GM12878 (cell line): ENCODE measurements around the gene MAFF. TPM values are rescaled to one million over a fixed set of nuclear protein-coding genes. Genes with fewer than 3 reads are reported as not detected.

Experiments used
- BRCA1 ChIP-seq: IDR thresholded peaks from 2 replicates; pipeline ENCODE4 v1.6.1; 2011; ENCODE audit warnings: low read depth, low read length, improper control_type of control experiment
- CBX3 ChIP-seq: fragments of 200-600 bp; sonication (generic); IDR thresholded peaks from 2 replicates; pipeline ENCODE4 v1.6.1; 2016; ENCODE audit warnings: low read depth, borderline replicate concordance
- CHD4 ChIP-seq: fragments of 200-600 bp; sonication (generic); IDR thresholded peaks from 2 replicates; pipeline ENCODE4 v1.6.1; 2016; ENCODE audit warnings: mild to moderate bottlenecking
- ETV6 ChIP-seq, 2 experiments: fragments of 450-650 bp in 1 of 2; IDR thresholded peaks in 1 of 2; conservative IDR thresholded peaks in 1 of 2; 2 replicates each; pipeline ENCODE4 v1.6.1; 2014; ENCODE audit warnings: antibody characterized with exemption in 1 of 2, borderline replicate concordance in 1 of 2, low read depth in 1 of 2, mild to moderate bottlenecking in 1 of 2, moderate library complexity in 1 of 2
- IKZF1 ChIP-seq: fragments of 450-650 bp; conservative IDR thresholded peaks from 2 replicates; pipeline ENCODE4 v1.6.1; 2017; ENCODE audit warnings: antibody characterized with exemption, mild to moderate bottlenecking
- IKZF2 ChIP-seq, 2 experiments: fragments of 450-650 bp; IDR thresholded peaks; 2 replicates each; pipeline ENCODE4 v1.6.1; 2017; ENCODE audit warnings: mild to moderate bottlenecking in 2 of 2, moderate library complexity in 2 of 2
- JUNB ChIP-seq: IDR thresholded peaks from 2 replicates; pipeline ENCODE4 v1.6.1; 2016; ENCODE audit warnings: antibody characterized with exemption, mild to moderate bottlenecking
- JUND ChIP-seq: IDR thresholded peaks from 2 replicates; pipeline ENCODE4 v1.6.1; 2012; ENCODE audit warnings: low read depth, mild to moderate bottlenecking, low read length, improper control_type of control experiment, moderate library complexity
- NBN ChIP-seq: fragments of 450-650 bp; IDR thresholded peaks from 2 replicates; pipeline ENCODE4 v1.6.1; 2016
- NFXL1 ChIP-seq: fragments of 450-650 bp; IDR thresholded peaks from 2 replicates; pipeline ENCODE4 v1.6.1; 2017; ENCODE audit warnings: antibody characterized with exemption, mild to moderate bottlenecking, borderline replicate concordance
- PAX8 ChIP-seq: fragments of 450-650 bp; IDR thresholded peaks from 2 replicates; pipeline ENCODE4 v1.6.1; 2017; ENCODE audit warnings: mild to moderate bottlenecking, moderate library complexity
- RAD51 ChIP-seq: fragments of 450-650 bp; IDR thresholded peaks from 2 replicates; pipeline ENCODE4 v1.6.1; 2016; ENCODE audit warnings: moderate library complexity, mild to moderate bottlenecking, inconsistent platforms
- RFX5 ChIP-seq: IDR thresholded peaks from 2 replicates; pipeline ENCODE4 v1.6.1; 2011; ENCODE audit warnings: low read depth, low read length, improper control_type of control experiment
- SREBF1 ChIP-seq: IDR thresholded peaks from 2 replicates; pipeline ENCODE4 v1.6.1; 2012; ENCODE audit warnings: mild to moderate bottlenecking, low read length
- STAT3 ChIP-seq: IDR thresholded peaks from 2 replicates; pipeline ENCODE4 v1.6.1; 2011; ENCODE audit warnings: low read depth, low read length, improper control_type of control experiment
- WRNIP1 ChIP-seq: IDR thresholded peaks from 2 replicates; pipeline ENCODE4 v1.6.1; 2011; ENCODE audit warnings: low read depth, low read length, improper control_type of control experiment, borderline replicate concordance
- ZNF207 ChIP-seq: fragments of 450-650 bp; IDR thresholded peaks from 2 replicates; pipeline ENCODE4 v1.6.1; 2014; ENCODE audit warnings: antibody characterized with exemption, mild to moderate bottlenecking, borderline replicate concordance
- polyA plus RNA-seq, 11 experiments: library from polyadenylated mRNA; depleted of rRNA in 4 of 11; unstranded in 6 of 11; stranded (reverse) in 5 of 11; fragments of >200 nt; fragmentation: Nextera tagmentation in 4 of 11; fragmentation: Illumina TruSeq in 1 of 11; extraction: Ambion mirVana in 4 of 11; extraction: Trizol in 1 of 11; gene quantifications; 1 replicate in 1 of 11; 2 replicates in 10 of 11; pipeline versions ENCODE4 v1.2.1 to v1.2.3, GENCODE V29; 2011 to 2016; ENCODE audit warnings: inconsistent platforms in 2 of 11, missing spikeins in 2 of 11, low read depth in 1 of 11
- total RNA-seq, 4 experiments: library from RNA; depleted of rRNA in 3 of 4; stranded (reverse); fragments of >200 nt in 3 of 4; fragmentation: Illumina TruSeq in 1 of 4; extraction: Trizol in 1 of 4; gene quantifications; 2 replicates each; pipeline versions ENCODE4 v1.2.1 to v1.2.3, GENCODE V29; 2013 to 2021
- TF ChIP-seq, protein P1 (sequence below): IDR thresholded peaks from 2 replicates; pipeline ENCODE4 v1.6.1; 2012; ENCODE audit warnings: low read depth, low read length, improper control_type of control experiment
- TF ChIP-seq, protein P2 (sequence below), 3 experiments: IDR thresholded peaks in 2 of 3; conservative IDR thresholded peaks in 1 of 3; 2 replicates each; pipeline ENCODE4 v1.5.1; 2011; ENCODE audit warnings: low read depth in 3 of 3, low read length in 3 of 3, mild to moderate bottlenecking in 3 of 3, control low read depth in 2 of 3, moderate library complexity in 2 of 3, inconsistent platforms in 1 of 3, mixed read lengths in 1 of 3; ENCODE audit not compliant: control insufficient read depth in 2 of 3, insufficient read depth in 1 of 3; ENCODE audit errors: extremely low read depth in 1 of 3
- TF ChIP-seq, protein P3 (sequence below): fragments of 450-650 bp; IDR thresholded peaks from 2 replicates; pipeline ENCODE4 v1.6.1; 2014; ENCODE audit warnings: mild to moderate bottlenecking
- TF ChIP-seq, protein P4 (sequence below): IDR thresholded peaks from 2 replicates; pipeline ENCODE4 v1.6.1; 2011; ENCODE audit warnings: borderline replicate concordance, low read depth, mild to moderate bottlenecking, moderate library complexity, low read length; ENCODE audit not compliant: insufficient read depth, poor library complexity, severe bottlenecking
- TF ChIP-seq, protein P5 (sequence below): IDR thresholded peaks from 2 replicates; pipeline ENCODE4 v1.6.1; 2011; ENCODE audit warnings: low read depth, low read length, improper control_type of control experiment, borderline replicate concordance
- TF ChIP-seq, protein P6 (sequence below): IDR thresholded peaks from 2 replicates; pipeline ENCODE4 v1.6.1; 2012; ENCODE audit warnings: low read depth, low read length, improper control_type of control experiment

The MAFF gene
- total and polyA plus RNA-seq, 10 of the 15 experiments (the other 5 are each of a cell fraction or from before 2014, with no cell fraction given), result 0.22 to 2.3 (median 0.81) TPM; not detected in 1

DNA sequence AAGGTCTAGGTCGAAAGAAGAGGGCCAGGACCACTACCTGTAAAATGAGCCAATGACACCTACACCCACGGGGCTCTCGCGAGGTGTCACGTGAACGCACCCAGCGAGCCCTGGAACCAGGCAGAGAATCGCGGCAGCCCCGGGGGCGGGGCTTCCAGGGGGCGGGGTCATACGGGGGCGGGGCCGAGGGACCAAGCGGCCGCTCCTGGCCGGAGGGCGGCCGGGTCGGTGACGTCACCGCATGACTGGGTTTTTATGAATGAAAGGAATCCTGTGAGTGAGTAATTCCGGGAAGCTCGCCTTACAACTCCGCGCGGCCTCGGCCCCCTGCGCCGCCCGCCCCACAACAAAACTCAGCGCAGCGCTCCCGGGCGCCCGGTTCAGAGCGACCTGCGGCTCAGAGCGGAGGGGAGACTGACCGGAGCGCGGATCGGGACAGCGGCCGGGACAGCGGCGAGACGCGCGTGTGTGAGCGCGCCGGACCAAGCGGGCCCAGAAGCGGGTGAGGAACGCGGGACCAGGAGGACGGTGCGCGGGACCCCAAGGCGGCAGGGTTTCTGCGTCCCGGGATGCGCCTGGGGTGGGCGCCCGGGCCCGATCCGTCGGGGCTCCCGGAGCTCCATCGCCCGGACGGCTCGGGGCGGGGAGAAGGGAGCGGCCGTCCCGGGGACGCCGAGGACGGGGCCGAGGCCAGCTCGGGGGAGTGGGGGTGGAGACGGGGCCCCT, at the start of gene MAFF (continued):
- TF ChIP-seq ETV6 (conservative IDR thresholded peaks at IDR 0.05 in 1 of 2, IDR thresholded peaks at IDR 0.05 in 1 of 2; ENCODE audit: borderline replicate concordance in 1 of 2, low read depth in 1 of 2), result no peak
- TF ChIP-seq, protein P1, sequence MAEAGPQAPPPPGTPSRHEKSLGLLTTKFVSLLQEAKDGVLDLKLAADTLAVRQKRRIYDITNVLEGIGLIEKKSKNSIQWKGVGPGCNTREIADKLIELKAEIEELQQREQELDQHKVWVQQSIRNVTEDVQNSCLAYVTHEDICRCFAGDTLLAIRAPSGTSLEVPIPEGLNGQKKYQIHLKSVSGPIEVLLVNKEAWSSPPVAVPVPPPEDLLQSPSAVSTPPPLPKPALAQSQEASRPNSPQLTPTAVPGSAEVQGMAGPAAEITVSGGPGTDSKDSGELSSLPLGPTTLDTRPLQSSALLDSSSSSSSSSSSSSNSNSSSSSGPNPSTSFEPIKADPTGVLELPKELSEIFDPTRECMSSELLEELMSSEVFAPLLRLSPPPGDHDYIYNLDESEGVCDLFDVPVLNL, result no peak
- TF ChIP-seq CBX3, result no peak
- TF ChIP-seq, protein P2, sequence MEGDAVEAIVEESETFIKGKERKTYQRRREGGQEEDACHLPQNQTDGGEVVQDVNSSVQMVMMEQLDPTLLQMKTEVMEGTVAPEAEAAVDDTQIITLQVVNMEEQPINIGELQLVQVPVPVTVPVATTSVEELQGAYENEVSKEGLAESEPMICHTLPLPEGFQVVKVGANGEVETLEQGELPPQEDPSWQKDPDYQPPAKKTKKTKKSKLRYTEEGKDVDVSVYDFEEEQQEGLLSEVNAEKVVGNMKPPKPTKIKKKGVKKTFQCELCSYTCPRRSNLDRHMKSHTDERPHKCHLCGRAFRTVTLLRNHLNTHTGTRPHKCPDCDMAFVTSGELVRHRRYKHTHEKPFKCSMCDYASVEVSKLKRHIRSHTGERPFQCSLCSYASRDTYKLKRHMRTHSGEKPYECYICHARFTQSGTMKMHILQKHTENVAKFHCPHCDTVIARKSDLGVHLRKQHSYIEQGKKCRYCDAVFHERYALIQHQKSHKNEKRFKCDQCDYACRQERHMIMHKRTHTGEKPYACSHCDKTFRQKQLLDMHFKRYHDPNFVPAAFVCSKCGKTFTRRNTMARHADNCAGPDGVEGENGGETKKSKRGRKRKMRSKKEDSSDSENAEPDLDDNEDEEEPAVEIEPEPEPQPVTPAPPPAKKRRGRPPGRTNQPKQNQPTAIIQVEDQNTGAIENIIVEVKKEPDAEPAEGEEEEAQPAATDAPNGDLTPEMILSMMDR (IDR thresholded peaks at IDR 0.05 in 2 of 3, conservative IDR thresholded peaks at IDR 0.05 in 1 of 3; ENCODE audit: control insufficient read depth in 2 of 3, extremely low read depth in 1 of 3, insufficient read depth in 1 of 3, low read depth in 3 of 3, low read length in 3 of 3), result no peak
- no peak for TF ChIP-seq JUNB
- TF ChIP-seq CHD4, result no peak
- peak; percentile 72 for TF ChIP-seq IKZF1
- TF ChIP-seq RAD51, result peak; percentile 76
- TF ChIP-seq STAT3, result no peak
- TF ChIP-seq SREBF1, result no peak
- peak; percentile 80 for TF ChIP-seq NBN
- no peak for TF ChIP-seq PAX8
- TF ChIP-seq, protein P3, sequence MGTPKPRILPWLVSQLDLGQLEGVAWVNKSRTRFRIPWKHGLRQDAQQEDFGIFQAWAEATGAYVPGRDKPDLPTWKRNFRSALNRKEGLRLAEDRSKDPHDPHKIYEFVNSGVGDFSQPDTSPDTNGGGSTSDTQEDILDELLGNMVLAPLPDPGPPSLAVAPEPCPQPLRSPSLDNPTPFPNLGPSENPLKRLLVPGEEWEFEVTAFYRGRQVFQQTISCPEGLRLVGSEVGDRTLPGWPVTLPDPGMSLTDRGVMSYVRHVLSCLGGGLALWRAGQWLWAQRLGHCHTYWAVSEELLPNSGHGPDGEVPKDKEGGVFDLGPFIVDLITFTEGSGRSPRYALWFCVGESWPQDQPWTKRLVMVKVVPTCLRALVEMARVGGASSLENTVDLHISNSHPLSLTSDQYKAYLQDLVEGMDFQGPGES, result no peak
- TF ChIP-seq JUND, result peak; percentile 84; the same call in 1 of the 2 replicates
- TF ChIP-seq ZNF207, result no peak
- no peak for TF ChIP-seq RFX5
- TF ChIP-seq, protein P4, sequence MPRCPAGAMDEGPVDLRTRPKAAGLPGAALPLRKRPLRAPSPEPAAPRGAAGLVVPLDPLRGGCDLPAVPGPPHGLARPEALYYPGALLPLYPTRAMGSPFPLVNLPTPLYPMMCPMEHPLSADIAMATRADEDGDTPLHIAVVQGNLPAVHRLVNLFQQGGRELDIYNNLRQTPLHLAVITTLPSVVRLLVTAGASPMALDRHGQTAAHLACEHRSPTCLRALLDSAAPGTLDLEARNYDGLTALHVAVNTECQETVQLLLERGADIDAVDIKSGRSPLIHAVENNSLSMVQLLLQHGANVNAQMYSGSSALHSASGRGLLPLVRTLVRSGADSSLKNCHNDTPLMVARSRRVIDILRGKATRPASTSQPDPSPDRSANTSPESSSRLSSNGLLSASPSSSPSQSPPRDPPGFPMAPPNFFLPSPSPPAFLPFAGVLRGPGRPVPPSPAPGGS, result no peak
- no peak for TF ChIP-seq NFXL1
- TF ChIP-seq BRCA1, result peak; percentile 70
- TF ChIP-seq, protein P5, sequence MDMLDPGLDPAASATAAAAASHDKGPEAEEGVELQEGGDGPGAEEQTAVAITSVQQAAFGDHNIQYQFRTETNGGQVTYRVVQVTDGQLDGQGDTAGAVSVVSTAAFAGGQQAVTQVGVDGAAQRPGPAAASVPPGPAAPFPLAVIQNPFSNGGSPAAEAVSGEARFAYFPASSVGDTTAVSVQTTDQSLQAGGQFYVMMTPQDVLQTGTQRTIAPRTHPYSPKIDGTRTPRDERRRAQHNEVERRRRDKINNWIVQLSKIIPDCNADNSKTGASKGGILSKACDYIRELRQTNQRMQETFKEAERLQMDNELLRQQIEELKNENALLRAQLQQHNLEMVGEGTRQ, result peak; percentile 23; the same call in 1 of the 2 replicates
- TF ChIP-seq IKZF2 (IDR thresholded peaks at IDR 0.05), result no peak
- TF ChIP-seq WRNIP1, result no peak
- TF ChIP-seq, protein P6, sequence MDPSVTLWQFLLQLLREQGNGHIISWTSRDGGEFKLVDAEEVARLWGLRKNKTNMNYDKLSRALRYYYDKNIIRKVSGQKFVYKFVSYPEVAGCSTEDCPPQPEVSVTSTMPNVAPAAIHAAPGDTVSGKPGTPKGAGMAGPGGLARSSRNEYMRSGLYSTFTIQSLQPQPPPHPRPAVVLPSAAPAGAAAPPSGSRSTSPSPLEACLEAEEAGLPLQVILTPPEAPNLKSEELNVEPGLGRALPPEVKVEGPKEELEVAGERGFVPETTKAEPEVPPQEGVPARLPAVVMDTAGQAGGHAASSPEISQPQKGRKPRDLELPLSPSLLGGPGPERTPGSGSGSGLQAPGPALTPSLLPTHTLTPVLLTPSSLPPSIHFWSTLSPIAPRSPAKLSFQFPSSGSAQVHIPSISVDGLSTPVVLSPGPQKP, result no peak
